ENCODE results near the gene NFKBIE.

The NFKBIE gene

GRCh38 chr6:44297063-44298038 lies 32.0 kb upstream of the NFKBIE start:
- Histone ChIP-seq H3K27ac (ENCODE audit: low read length) (no peak overlapping the region), H3K4me2 (ENCODE audit: low read length) (no peak overlapping the region), H4K20me1 (ENCODE audit: insufficient read depth, low read length) (no peaks in the 10 kb centered on the region)

GRCh38 chr6:44294832-44295791 lies 29.8 kb upstream of the NFKBIE start:
- H3K36me3 ChIP-seq (replicated peaks; ENCODE audit: low read depth, low read length): peaks cover under 1% of the 10 kb centered on the region
- H3K9me3 ChIP-seq (ENCODE audit: insufficient read depth, low read length): no peaks in the 10 kb centered on the region
- H3K27ac ChIP-seq (ENCODE audit: low read length): no peak overlapping the region
- no peaks in the 10 kb centered on the region for H3K79me2 ChIP-seq (ENCODE audit: low read length)
- peaks cover 9% of the 10 kb centered on the region for H3K27me3 ChIP-seq (ENCODE audit: low read depth, low read length)
- no peaks in the 10 kb centered on the region for H4K20me1 ChIP-seq (ENCODE audit: insufficient read depth, low read length)
- H2AFZ ChIP-seq (ENCODE audit: low read depth, low read length): no peak overlapping the region
- no peak overlapping the region for H3K4me3 ChIP-seq (ENCODE audit: low read length)
- no peaks in the 10 kb centered on the region for H3K4me1 ChIP-seq (ENCODE audit: low read length)
- no peak for TF ChIP-seq CTCF (IDR thresholded peaks at IDR 0.05; ENCODE audit: low read depth, low read length)
- TF ChIP-seq EZH2phosphoT487 (IDR thresholded peaks at IDR 0.05; ENCODE audit: low read depth): no peak
- H3K9ac ChIP-seq (ENCODE audit: low read length): no peak overlapping the region
- H3K4me2 ChIP-seq (ENCODE audit: low read length): no peak overlapping the region

More at GRCh38 chr6:44297063-44298038, 32.0 kb upstream of the NFKBIE start:
- peaks cover 23% of the 10 kb centered on the region for H3K36me3 ChIP-seq (replicated peaks; ENCODE audit: low read depth, low read length)
- H3K27me3 ChIP-seq (ENCODE audit: low read depth, low read length): no peaks in the 10 kb centered on the region
- no peak overlapping the region for H3K4me3 ChIP-seq (ENCODE audit: low read length)
- H3K79me2 ChIP-seq (ENCODE audit: low read length): no peaks in the 10 kb centered on the region
- TF ChIP-seq EZH2phosphoT487 (IDR thresholded peaks at IDR 0.05; ENCODE audit: low read depth) (no peak), CTCF (IDR thresholded peaks at IDR 0.05; ENCODE audit: low read depth, low read length) (no peak)
- no peak overlapping the region for H3K9ac ChIP-seq (ENCODE audit: low read length)
- no peak overlapping the region for H2AFZ ChIP-seq (ENCODE audit: low read depth, low read length)
- H3K4me1 ChIP-seq (ENCODE audit: low read length): no peaks in the 10 kb centered on the region
- H3K9me3 ChIP-seq (ENCODE audit: insufficient read depth, low read length): no peaks in the 10 kb centered on the region

- Histone ChIP-seq H2AFZ (ENCODE audit: low read depth, low read length) (no peak overlapping the region), H3K9me3 (ENCODE audit: insufficient read depth, low read length) (no peaks in the 10 kb centered on the region), H3K4me1 (ENCODE audit: low read length) (no peaks in the 10 kb centered on the region), H3K4me3 (ENCODE audit: low read length) (no peak overlapping the region), H3K4me2 (ENCODE audit: low read length) (no peak overlapping the region), H4K20me1 (ENCODE audit: insufficient read depth, low read length) (no peaks in the 10 kb centered on the region), H3K36me3 (replicated peaks; ENCODE audit: low read depth, low read length) (no peaks in the 10 kb centered on the region), H3K9ac (ENCODE audit: low read length) (no peak overlapping the region), H3K79me2 (ENCODE audit: low read length) (no peaks in the 10 kb centered on the region), H3K27me3 (ENCODE audit: low read depth, low read length) (peaks cover 26% of the 10 kb centered on the region), H3K27ac (ENCODE audit: low read length) (no peak overlapping the region)
- TF ChIP-seq CTCF (IDR thresholded peaks at IDR 0.05; ENCODE audit: low read depth, low read length) (no peak), EZH2phosphoT487 (IDR thresholded peaks at IDR 0.05; ENCODE audit: low read depth) (no peak)
These were observed 27.5 kb upstream of the NFKBIE start for GRCh38 chr6:44292661-44293365.
